LHCN-M2 (cell line): ENCODE measurements around the gene MTFR1L. TPM values are rescaled to one million over a fixed set of nuclear protein-coding genes. Genes with fewer than 3 reads are reported as not detected.

Experiments
- DNase-seq: peaks from one replicate; pipeline ENCODE4 v3.0.0-alpha.2; 2012; ENCODE audit warnings: low read depth
- polyA plus RNA-seq: library from polyadenylated mRNA; unstranded; fragments of >200 nt; gene quantifications from one replicate; pipeline ENCODE4 v1.2.1, GENCODE V29; 2012; ENCODE audit warnings: missing spikeins
- total RNA-seq: library from RNA; depleted of rRNA; stranded (reverse); fragments of >200 nt; gene quantifications from 2 replicates; pipeline ENCODE4 v1.2.3, GENCODE V29; 2014; rRNA removed

The MTFR1L gene
- 47.4 and 53.7 TPM in 2 replicates for total RNA-seq
- 48.8 TPM for polyA plus RNA-seq

- peak; percentile 53 for DNase-seq
Measured at GRCh38 chr1:25819491-25820246, at the start of gene MTFR1L. MTFR1L (plus strand) TSS chr1:25819954; CDS start chr1:25823105, 3,151 bp downstream.

- no peak for DNase-seq
Measured at GRCh38 chr1:25770541-25771220, 49.1 kb upstream of the MTFR1L start.

GRCh38 chr1:25771221-25772114, 48.3 kb upstream of the MTFR1L start:
- DNase-seq = no peak

GRCh38 chr1:25772164-25772563, 47.6 kb upstream of the MTFR1L start:
- DNase-seq = no peak

- DNase-seq = no peak
Measured at GRCh38 chr1:25772692-25773245, 47.0 kb upstream of the MTFR1L start.

GRCh38 chr1:25773441-25774125, 46.2 kb upstream of the MTFR1L start:
- no peak for DNase-seq

GRCh38 chr1:25774206-25774803, 45.4 kb upstream of the MTFR1L start:
- DNase-seq = no peak

GRCh38 chr1:25774921-25775771, 44.6 kb upstream of the MTFR1L start:
- no peak for DNase-seq

- DNase-seq = no peak
Measured at GRCh38 chr1:25779388-25779787, 40.4 kb upstream of the MTFR1L start.

GRCh38 chr1:25779894-25780293, 39.9 kb upstream of the MTFR1L start:
- DNase-seq = no peak

GRCh38 chr1:25780318-25781129, 39.2 kb upstream of the MTFR1L start:
- no peak for DNase-seq

- no peak for DNase-seq
Measured at GRCh38 chr1:25781130-25781433, 38.7 kb upstream of the MTFR1L start.

- no peak for DNase-seq
Measured at GRCh38 chr1:25782608-25783201, 37.0 kb upstream of the MTFR1L start.

GRCh38 chr1:25784575-25785051, 35.1 kb upstream of the MTFR1L start:
- no peak for DNase-seq

GRCh38 chr1:25785333-25786067, 34.3 kb upstream of the MTFR1L start:
- DNase-seq = no peak

GRCh38 chr1:25786887-25787759, 32.6 kb upstream of the MTFR1L start:
- DNase-seq = peak; percentile 36

GRCh38 chr1:25787760-25788166, 32.0 kb upstream of the MTFR1L start:
- no peak for DNase-seq
